NCI-H2029 (cell line): ENCODE data around the gene ETV3.
"Not testable (repeated sequence)": the region's sequence is repeated elsewhere in the genome, so short reads cannot be mapped to it uniquely, and the experiment has no call there.

ENCODE experiments used
- DNase-seq: peaks from one replicate; lab custom pipeline; 2025; lab: John Stamatoyannopoulos, UW

ETV3 gene

DNA sequence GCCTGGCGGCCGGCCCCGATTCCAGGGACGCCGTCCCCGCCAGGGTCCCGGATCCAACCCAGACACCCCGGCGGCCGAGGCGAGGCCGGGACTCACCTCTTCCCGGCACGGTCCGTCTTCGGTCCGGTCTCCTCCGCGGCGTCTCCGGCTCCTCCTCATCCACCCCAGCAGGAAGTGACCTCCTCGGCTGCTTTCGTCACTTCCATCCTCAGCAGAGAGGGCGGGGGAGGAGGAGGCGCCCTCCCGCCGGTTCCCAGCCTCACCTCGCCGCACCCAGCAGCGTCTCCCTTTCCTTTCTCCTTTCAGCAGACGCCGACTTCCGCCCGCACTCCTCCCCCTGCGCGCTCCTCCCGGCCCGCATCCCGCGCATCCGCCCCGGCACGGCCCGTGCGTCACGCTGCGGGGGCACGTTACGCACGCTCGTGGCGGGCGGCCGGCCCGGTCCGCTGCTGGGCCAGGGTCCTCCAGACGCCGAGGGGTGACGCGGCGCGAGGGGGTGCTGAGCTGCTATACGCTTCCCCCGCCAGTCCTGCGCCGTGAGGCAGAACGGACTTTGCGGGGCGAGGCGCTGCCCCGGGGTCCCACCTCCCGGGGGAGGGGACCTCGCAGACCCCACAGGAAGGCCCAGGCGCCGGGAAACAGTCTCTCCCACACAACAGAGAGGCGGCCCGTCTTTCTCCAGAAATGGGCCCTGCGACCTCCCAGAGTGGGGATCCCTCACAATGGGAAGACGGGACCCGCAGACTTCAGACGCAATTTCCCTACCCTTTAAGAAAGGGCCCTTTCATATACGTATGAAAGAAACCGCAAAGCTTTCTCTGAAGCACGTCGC lies at the start of gene ETV3:
TSS of gene ETV3 (minus strand) at position 176 of the 832 bp plus-strand sequence. CDS start 2,043 bp downstream, outside the sequence.
- peak; percentile 94 for DNase-seq

- DNase-seq: no peak
Measured at GRCh38 chr1:157186281-157186992, 48.2 kb upstream of the ETV3 start.

- no peak for DNase-seq
Measured at GRCh38 chr1:157183870-157184269, 45.7 kb upstream of the ETV3 start.

GRCh38 chr1:157182371-157182770 lies 44.2 kb upstream of the ETV3 start:
- not testable (repeated sequence) for DNase-seq

DNA sequence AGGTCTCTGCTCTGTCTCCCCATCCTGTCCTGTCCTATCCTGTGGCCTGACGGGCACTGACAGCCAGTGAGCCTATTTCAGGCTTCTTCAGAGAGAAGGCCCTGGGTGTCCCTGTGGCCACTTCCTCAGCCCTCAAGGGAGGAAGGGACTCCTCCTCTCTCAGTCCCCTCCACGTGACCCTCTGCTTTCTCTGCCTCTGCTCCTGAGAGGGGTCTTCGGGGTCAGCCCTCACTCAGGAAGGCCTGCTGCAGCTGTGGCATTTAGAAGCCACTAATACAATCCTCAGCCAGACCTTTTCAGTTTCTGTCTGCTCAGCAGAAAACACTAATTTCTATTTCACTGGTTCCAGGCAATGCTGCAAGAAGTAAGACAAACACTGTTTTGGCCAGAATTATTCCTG lies 43.6 kb upstream of the ETV3 start:
- no peak for DNase-seq

DNA sequence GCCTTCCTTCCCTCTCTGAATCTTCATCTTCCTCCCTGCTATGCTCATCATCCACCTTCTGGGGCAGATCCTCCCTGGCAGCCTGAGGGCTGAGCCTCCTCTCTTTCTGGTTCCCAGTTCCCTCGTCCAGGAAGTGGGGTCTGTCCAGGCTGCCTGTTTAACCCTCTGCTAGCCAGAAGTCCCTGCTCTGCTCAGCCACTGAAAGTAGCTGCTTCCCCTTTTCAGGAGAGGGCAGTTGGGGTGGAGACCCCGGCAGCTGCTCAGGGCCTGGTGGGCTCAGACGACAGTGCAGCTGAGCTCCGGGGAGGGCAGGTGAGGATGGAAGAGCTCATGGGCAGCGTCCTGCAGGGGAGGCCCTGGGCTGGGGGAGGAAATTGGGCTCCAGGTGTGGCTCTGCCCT lies 43.1 kb upstream of the ETV3 start:
- DNase-seq: no peak

DNA sequence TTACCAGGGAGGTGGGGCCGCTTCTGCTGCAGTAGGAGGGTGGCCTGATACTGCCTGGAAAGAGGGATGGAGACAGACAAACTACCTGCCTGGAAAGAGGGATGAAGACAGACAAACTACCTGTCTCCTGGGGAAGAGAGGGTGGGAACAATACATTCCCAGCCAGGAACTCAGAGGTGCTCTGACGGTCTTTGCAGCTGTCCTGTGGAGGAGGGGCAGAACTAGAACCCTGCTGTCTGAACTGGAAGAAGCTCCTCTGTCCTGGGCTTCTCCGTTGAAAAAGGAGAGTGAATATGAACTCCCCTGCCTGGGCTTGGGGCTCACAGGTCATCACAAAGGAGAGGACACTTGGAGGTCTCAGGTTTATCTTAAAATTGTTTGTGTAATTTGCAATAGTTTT lies 40.3 kb upstream of the ETV3 start:
- no peak for DNase-seq

DNA sequence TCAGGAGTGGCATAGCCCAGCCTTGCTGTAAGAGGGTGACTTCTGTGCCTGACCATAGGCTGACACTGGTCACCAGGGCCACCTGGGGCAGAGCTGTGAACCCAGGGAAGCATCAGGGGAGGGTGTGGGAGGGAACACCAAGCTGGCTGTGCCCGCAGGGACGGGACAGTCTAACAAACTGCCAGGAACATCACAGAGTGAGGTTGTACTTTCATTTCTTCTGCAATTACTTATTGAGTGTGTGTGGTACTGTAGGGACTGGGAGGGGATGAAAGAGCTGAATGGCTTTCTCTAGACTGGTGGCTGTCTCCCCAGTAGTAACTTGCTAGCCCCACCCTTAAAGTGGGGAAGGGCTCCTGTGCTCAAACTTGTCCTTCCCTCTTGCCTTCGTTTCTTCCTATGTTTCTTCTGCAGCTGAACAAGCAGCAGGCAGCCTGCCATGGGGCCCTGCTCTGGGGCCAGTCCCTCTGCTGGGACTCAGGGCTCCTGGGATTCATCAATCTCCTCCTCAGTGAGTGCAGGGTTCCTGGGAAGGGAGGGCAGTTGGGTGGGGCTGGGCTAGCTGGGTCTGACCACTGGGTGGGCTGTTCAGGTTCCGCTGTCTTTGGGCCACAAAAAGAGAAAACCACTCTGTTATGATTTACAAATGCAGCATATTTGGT lies 39.7 kb upstream of the ETV3 start:
- no peak for DNase-seq

DNA sequence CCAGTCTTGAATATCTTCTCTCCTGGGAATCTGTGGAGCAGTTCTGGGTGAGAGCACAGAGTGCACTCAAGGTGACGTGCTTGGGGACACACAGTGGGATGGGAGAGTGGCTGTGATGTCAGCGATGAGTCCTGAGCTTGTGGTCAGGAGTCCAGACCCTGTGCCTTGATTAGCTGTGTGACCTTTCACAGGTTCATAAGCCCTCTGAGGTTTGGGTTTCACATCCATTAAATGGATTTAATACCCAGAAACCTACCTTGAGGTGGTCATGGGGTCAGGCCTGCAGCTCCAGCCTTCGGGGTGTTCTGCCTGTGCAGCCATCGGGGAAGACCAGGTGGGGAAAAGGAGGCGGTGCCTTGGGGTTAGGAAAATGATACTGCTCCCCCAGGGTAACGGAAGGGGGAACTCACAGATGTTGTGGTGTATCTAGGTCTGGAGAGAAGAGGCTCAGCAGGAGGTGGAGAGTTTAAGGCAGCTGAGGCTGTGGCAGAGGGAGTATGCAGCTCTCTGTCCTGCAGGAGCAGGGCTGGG lies 38.5 kb upstream of the ETV3 start:
- no peak for DNase-seq

DNA sequence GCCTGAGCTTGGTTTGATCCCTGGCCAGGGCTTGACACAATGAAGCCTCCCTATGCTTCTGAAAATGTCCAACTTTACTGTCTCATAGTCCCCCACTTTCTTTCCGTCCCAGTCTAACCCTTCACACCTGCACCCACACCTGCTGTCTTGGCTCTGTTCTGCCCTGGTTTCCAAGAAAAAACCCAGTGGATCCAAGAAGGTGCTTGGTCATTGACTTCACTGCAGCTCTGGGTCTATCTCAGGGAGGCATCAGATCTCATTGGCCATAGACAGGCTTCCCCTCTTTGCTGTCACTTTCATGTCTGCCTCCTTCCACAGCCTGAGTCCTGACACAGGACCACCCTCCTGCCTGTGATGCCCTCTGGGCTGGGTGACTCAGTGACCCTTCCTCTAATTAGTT lies 37.8 kb upstream of the ETV3 start:
- no peak for DNase-seq

- no peak for DNase-seq
Measured at GRCh38 chr1:157173900-157174410, 35.8 kb upstream of the ETV3 start.

DNA sequence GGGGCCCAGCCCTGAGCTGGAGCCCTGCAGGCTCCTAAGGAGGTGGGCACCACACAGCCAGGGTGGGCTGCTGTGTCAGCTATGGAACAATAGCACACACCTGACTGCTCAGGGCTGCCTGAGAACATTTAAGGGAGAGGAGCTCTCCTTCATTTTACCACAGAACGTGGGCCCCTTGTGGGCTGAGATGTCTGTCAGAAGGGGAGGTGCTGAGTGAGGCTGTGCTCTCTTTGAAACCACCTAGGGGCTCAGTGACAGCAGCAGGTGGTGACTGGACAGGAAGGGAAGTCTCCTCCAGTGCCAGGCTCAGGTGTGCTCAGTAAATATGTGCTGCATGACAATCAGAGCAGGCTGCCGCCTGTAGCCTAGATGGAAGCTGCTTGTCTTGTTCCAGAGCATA lies 35.0 kb upstream of the ETV3 start:
- not testable (repeated sequence) for DNase-seq

DNA sequence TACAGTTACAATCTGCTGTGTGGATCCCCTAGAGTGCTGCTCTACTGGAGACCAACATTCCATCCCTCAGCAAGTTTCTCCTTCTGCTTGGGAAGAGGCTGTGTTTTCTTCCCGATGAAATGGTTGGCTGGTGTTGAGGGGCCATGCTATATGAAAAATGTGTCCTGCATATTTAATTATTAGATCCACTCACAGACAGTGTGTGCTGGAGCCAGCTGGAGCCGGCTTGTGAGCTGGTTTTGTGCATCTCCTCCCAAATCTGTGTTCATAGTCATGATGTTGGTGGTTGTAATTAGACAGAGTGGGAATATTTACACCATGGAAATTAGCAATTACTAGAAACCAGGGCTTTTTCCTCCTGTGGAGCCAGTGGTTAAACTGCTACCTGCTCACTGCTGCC lies 34.4 kb upstream of the ETV3 start:
- DNase-seq: not testable (repeated sequence)

DNA sequence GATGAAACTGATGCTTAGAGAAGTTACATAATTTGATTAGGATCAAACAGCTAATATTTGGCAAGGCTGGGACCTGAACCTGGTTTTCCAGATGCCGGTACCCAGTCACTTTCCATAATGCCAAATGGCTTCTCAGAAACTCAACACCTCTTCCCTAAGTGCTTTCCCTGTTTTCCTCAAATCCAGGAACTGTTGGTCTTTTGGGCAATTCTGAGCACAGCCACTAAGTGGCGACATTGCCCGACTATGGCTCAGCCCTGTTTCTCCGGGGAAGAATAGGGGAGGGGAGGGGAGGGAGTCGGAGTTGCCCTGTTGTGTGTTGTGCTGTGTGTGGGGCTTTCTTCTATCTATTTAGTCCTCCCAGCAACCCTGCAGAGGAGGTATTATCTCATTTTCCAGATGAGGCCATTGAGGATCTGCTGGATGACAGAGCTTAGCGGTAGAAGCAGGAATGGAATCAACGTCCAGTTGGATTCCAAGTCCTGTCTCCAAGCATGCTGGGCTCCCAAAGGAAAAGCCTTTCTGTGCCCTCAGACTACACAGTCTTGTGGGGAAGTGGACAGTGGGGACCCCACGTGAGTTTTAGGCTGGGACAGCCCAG lies 33.8 kb upstream of the ETV3 start:
- DNase-seq: not testable (repeated sequence)

- DNase-seq: peak; percentile 27
Measured at GRCh38 chr1:157170677-157171515, 32.7 kb upstream of the ETV3 start.

DNA sequence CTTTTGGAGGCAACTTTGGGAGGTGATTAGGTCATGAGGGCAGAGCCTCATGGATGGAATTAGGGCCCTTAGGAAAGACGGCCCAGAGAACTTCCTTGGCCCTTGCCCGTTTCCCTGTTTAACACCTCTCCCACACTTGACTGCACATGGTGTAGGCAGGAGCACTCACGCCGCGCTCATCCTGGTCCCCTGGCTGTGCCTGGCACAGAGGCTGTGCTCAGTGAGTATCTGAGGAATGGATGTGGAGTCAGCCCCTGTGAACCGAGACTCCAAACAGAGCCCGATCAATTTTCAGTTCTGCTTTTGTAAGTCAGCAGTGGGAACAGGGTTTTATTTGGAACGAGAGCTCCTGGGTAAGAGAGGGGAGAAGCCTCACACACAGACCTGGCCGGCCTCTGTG lies 29.8 kb upstream of the ETV3 start:
- no peak for DNase-seq

DNA sequence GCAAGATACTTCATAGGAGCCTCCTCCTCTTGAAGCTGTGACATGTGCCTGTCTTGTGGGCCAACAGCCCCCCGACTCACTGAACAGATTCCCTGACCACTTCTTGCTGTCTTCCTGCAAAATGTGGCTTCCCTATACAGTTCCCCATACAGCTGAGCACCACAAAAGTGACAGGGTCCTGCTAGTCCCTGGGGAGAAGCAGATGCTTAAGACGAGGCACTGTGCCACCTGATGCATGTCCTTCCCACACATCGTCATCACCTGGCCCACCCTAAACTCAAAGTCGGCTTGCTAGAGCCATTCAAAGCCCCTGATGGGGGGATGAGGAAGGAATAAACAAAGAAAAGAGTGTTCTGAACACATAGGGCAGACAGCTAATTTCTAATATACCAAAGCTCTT lies 29.2 kb upstream of the ETV3 start:
- DNase-seq: no peak

DNA sequence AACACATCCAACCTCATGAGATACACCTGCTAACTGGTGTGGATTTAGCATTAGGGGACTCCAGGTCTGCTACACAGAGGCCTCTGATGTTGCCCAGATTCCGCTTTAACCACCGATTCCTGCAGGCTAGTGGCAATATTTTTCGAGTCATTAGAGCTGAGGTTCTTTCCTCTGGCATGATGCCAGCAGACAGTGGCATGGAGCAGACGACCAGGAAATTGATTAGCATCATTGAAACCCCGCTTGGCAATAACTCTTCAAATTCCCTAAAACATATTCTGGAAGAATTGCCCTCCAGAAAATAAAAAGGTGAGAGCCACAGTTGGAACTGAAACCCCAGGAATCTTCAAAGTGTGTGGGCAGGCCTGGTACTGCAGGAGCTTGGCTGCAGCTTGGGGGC lies 28.4 kb upstream of the ETV3 start:
- no peak for DNase-seq

DNA sequence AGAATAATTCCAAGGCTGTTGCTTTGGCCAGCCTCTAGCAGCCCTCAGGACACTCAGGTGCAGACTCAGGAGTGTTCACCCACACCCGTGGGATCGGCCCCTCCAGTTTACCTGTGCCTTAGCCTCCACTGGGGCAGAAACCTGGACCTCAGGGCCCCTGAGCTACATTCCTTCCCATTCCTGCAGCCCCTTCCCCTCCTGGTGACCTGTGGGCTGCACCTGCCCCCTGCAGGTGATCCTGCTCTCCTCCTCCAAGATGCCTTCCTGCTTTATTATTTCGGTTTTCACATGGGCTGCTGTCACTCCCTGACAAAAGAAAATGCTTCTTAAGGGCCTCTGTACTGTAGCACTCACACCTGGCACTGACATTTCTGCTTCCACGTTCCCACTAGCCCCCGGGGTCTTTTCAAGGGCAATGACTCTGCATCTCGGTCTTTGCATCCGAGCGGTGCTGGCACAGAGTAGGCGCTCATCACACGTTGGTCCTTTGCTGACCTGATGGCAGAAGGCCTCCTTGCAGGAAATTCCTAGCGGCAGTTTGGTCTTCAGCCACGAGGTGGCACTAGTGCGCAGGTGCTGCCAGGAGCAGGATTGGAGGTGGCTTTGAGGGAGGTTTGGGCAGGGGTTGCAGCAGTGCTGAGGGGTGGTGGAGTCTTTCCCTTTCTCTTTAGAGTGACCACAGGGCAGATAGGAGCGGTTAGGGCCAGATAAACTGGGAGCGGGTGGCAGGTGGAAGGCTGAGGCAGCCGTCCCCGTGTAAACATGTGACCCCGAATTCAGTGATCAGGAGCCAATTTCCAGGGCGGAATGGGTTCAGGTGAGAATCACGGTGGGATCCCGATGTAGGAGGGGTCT lies 25.3 kb upstream of the ETV3 start:
- DNase-seq: peak; percentile 21

GRCh38 chr1:157162345-157162744 lies 24.1 kb upstream of the ETV3 start:
- DNase-seq: no peak
